Activated T-helper 1 cell treated with anti-CD3 and anti-CD28 coated beads, Interleukin-2, amount 50 U/mL, for 16 hours (primary cell): ENCODE data around the gene IQSEC1.

ENCODE experiments used
- DNase-seq, 2 donors: peaks; one replicate each; pipeline ENCODE4 v3.0.0-alpha.2; 2020; ENCODE audit warnings: low read depth in 1 of 2, low spot score in 1 of 2

IQSEC1 gene

DNA sequence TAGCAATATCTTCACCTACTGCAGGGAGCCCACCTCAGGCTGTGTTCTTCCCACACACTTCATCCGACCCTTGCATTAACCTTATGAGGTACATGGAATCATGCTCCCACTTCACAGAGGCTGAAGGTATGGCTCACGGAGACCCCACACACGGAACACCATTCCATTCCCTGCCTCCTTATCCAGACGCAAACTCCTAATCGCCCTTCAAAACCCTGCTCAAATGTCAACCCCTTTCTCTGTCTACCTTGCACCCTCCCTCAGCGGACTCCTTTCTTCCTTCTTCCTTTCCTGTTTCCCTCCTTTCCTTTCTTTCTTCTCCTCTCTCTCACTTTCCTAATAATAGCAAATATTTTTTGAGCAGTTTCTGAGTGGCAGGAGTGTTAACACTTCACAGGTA, 23.8 kb downstream of the IQSEC1 start:
- no peak for DNase-seq

DNA sequence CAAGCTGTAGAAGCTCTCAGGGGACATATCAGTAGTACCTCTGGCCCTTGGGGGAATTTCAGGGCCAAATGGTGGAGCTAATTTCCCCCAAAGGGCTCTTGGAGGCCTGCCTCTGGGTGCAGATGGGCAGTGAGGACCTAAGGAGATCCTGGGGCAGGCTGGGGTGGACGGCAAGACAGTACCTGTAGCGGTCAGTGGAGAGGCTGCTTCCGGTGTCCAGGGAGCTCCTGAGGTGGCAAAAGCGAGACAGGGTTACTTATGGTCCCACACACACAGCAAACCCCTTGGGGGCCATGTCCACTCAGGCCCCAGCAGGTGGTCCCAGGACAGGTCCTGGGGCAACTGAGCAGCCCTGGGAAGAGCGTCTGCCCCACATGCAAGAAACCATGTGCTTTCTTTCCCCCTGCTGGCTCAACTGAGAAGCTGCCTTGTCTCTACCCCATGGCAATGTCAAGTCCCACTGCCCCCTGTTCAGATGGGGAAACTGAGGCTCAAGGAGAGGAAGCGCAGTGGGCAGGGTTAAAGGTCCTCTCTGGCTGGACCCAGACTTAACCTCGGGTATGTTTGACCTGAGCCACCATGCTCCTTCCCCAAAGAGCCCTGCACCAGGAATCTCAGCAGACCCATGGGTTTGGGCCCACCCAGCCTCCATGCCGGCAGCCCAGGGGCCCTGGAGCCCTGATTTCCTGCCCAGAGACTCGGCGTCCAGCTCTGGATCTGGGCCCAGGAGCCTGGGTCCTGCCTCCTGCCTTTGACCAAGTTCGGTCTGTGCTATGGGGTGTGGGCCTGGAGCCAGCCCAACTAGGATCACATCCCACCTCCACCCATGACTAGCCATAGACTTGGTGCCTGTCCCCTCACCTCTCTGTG, 25.7 kb downstream of the IQSEC1 start:
- no peak for DNase-seq

DNA sequence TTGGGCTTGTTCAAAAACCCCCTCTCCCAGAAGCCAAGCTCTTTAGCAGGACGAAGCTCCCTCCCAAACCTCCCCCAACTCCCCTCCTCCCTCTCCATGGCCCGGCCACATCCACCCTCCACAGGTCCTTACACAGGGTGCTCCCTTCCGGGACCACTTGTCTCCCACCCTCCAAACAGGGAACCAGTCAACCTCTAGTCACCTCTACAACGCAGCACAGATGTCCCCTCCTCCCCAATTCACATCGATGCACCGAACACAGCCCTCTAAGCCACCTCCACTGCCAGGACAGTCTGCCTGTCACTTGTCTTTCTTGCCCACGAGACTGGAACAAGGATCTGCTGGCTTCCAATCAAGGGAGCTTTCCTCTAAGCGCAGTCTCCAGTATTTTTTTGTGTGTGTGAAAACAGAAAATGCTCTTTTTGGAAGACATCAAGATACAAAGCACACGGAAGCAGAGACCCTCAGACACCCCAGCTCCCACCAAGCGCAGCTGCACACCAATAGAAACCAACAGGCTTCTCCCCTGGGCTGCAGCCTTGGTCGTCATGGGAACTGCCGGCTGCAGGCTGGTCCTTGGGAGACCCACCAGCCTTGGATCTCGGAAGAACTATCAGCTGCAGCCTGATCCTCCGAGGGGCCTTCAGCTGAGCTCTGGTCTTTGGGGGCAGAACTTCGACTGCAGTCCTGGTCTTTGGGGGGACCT, 26.5 kb downstream of the IQSEC1 start:
- DNase-seq: no peak

DNA sequence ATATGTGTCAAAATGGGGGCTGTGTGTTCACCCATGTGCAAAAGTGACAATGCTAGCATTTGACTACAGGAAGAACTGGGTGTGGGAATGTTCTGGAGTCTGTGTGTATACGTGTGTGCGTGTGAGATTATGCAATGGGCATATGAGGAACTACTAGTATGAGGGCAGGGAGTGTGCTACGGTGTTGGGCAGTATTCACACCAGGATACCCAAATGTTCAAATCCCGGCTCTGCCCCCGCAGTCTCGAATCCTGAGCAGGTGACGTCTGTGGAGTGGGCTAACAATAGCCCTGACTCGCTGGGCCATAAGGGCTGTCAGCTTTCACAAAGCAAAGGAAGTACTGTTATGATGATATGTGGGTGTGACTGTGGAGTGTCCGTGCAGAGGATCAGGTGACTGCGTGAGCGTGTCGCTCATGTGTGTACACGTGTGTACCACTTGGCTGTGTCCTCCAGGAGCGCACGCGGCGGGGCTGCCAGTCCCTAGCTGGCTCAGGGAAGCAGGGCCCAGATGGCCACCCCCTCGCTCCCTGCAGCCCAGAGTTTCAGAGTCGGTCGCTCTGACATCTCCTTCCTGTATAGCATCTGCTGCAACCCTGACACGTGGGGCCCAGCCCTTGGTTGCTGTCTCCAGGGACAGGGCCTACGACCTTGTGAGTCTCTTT, 27.2 kb downstream of the IQSEC1 start:
- no peak for DNase-seq

- no peak for DNase-seq
These were observed 27.9 kb downstream of the IQSEC1 start for GRCh38 chr3:13045241-13045903.

DNA sequence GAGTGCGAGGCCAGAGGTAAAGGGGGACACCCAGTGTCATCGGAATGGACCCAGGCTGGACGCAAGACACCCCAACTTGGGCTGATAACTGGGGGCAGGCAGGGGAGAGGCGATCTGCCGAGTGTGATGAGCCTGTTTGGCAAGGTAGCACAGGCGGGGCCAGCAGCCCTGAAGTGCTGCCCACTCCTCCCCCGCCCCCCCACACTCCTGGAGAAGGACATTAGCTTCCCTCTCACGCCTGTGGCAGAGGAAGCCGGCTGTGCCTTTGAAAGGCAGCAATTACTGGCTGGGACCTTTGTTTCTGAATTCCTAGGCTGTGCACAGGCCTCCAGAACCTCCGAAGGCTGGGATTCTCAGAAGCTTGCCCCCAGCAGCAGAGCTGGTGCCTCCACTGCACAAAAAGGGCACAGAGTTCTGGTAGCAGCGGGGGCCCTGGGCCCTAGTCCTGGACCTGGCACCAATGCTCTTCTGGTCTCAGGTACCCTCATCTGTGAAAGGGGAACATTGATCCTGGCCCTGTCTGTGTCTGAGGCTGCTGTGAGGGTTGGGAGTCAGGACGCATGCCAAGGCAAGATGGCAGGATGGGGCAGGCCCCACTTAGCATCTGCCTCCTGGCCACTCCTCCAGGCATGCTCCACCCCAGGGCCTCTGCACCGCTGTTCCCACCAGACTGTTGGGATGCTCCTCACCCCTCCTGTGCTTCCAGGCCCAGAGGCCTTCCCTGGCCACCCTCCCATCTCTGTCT, 28.6 kb downstream of the IQSEC1 start:
- no peak for DNase-seq

DNA sequence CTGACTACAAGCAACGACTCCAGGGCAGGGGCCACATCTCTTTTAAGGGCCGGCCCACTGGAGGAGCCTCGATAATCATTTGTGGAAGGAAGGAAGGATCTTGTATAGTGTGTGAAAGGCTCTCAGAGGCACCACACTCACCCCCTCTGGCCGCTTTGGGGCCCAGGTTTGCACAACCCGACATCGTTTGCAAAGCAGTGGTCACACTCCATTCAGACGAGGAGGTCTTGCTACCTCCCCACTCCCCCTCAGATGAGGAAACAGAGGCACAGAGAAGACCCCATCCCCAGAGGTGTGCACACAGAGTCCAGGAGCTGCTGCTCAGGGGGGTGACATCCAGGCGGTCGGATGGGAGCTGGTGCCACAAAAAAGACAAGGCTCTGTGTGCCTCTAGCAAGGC, 29.6 kb downstream of the IQSEC1 start:
- no peak for DNase-seq

DNA sequence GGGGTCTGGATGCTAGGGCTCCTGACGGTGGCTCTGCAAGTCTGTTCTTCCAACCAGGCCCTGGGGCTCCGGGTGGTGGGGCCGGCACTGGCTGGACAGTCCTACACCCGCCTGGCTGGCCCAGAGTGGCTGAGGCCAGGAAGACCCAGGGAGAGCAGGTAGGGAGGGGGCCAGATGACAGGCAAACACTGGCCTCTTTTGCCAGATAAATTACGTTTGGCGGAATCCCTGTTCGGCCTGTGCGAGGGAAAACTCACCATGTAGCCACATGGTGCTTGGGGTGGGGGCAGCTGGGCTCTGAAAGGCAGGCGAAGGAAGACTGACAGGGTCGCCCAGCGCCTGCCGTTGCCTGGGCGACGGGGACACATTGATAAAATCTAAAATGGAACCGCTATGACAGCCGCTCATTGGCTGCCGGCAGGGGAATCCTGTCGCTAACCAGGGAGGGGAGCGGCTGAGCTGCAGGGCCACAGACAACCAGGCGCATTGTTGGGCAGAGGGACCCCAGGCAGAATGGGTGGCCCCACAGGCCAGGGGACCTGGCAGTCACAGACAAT, 30.4 kb downstream of the IQSEC1 start:
- no peak for DNase-seq

DNA sequence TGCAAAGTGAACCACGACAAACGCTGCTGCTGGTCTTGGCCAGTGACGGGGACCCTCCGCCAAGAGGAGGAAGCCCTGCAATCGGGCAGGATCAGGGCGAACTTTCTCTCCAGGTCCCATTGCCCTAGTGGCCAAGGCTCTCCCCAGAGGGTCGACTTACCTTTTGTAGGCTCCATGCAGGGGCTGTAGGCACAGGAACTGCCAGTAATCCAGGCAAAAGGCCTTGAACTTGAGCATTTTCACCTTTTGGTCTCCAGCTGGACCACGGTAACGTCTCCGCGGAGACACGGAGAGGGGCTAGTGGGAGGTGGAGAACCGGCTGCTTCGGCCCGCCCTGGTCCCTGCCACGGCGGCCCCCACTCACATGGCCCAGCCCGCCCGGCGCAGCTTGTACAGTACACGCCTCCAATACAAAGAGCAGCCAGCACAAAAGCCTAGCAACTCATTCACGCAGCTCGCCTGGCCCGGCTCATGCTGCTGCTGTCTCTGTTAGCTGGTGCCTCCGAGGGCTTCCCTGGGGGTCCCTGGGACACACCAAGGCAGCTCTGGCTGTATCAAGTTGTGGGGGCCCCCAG, 31.0 kb downstream of the IQSEC1 start:
- DNase-seq: no peak

DNA sequence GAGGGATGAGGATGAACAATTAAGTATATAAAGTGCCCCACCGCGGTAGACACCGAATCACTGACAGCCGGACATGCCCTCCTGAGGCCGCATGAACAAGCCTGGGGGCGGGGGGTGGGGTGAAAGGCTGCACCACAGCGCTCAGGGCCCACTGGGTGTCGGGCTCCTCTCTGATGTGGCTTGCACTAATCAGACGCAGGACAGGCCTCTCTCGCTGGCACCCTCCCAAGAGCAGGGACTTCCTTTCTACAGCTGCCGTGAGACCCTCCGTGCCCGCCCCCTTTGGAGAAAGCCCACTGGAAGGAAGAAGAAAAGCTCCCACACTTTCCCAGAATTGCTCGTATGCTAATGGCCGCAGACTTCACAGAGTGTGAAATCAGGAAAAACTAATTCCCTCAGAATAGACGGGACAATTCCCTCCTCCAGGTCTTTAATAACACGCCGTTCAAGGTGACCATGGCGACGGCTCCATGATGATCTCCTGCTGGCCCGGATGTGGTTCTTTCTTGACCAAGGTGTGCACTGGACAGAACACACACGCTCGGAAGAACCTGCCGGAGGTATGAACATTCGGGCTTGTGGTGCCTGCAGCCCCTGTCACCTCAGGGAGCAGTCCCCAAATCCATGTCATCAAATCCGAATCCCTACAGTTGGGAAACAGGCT, 32.0 kb downstream of the IQSEC1 start:
- no peak for DNase-seq

- DNase-seq: no peak
These were observed 32.7 kb downstream of the IQSEC1 start for GRCh38 chr3:13040361-13041074.

- DNase-seq: no peak
These were observed 33.9 kb downstream of the IQSEC1 start for GRCh38 chr3:13039213-13039896.

- DNase-seq: no peak
These were observed 35.6 kb downstream of the IQSEC1 start for GRCh38 chr3:13037458-13038117.

DNA sequence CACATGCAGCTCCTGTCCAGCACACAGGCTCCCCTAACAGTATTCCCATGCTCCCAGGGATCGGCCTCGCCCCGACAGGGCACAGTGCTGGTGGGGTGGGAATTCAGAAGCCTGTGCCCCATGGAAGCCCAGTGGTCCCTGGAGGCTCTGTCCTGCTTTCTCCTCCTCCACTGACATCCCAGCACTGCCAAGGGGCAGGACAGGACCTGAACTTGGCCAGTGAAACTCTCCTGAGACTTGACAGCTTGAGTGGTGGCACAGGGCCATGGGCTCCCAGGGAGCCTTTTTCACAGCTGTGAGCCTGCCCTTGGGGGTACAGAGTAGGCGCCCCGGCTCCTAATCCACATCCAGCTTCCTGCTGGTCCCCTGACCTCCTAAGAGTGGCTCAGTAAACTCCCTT, 38.4 kb downstream of the IQSEC1 start:
- DNase-seq: no peak

GRCh38 chr3:13034109-13034800, 39.0 kb downstream of the IQSEC1 start:
- DNase-seq: no peak

- DNase-seq: no peak
These were observed 41.0 kb downstream of the IQSEC1 start for GRCh38 chr3:13032206-13032605.

GRCh38 chr3:13031621-13032020, 41.6 kb downstream of the IQSEC1 start:
- no peak for DNase-seq
